HepG2 (cell line): Measurements from ENCODE around the gene CYP4F12. TPM values are rescaled to one million over a fixed set of nuclear protein-coding genes. Genes with fewer than 3 reads are reported as not detected.
A peak's percentile ranks its signal among the peaks of the same experiment; 100 is the strongest.

ENCODE experiments used
- ATF7-NPFF ChIP-seq: sonication (generic); formaldehyde crosslinking; IDR thresholded peaks from 2 replicates; pipeline ENCODE4 v1.8.1; 2023; ENCODE audit warnings: mild to moderate bottlenecking, low read depth, missing genetic modification reagents, moderate library complexity
- GABPA ChIP-seq, 2 experiments: IDR thresholded peaks; 2 replicates each; pipeline ENCODE4 v1.6.1; 2011 to 2016; ENCODE audit warnings: low read depth in 2 of 2, low read length in 1 of 2, missing biosample characterization in 1 of 2, missing genetic modification characterization in 1 of 2
- MAZ ChIP-seq, 2 experiments: sonication (generic) in 1 of 2; formaldehyde crosslinking in 1 of 2; IDR thresholded peaks; 2 replicates each; pipeline versions ENCODE4 v1.5.0 to v1.6.1; 2012 to 2020; ENCODE audit warnings: low read depth in 2 of 2, mild to moderate bottlenecking in 2 of 2, borderline replicate concordance in 1 of 2, improper control_type of control experiment in 1 of 2, low read length in 1 of 2, missing genetic modification reagents in 1 of 2, moderate library complexity in 1 of 2
- MLXIP ChIP-seq: sonication (generic); formaldehyde crosslinking; IDR thresholded peaks from 2 replicates; pipeline ENCODE4 v1.9.0; 2021; ENCODE audit warnings: missing genetic modification reagents, borderline replicate concordance
- PAWR ChIP-seq: sonication (generic); formaldehyde crosslinking; IDR thresholded peaks from 2 replicates; pipeline ENCODE4 v1.4.0; 2020; ENCODE audit warnings: missing genetic modification reagents, mild to moderate bottlenecking, borderline replicate concordance
- RFXANK ChIP-seq: IDR thresholded peaks from 2 replicates; pipeline ENCODE4 v1.6.1; 2016
- SETDB1 ChIP-seq: sonication (generic); formaldehyde crosslinking; IDR thresholded peaks from 2 replicates; pipeline ENCODE4 v1.5.1; 2020; ENCODE audit warnings: missing genetic modification reagents, mild to moderate bottlenecking, borderline replicate concordance
- TCF7L2 ChIP-seq: IDR thresholded peaks from 2 replicates; pipeline ENCODE4 v1.6.1; 2011; ENCODE audit warnings: mild to moderate bottlenecking, low read depth, low read length, moderate library complexity
- ZFP91 ChIP-seq: sonication (generic); formaldehyde crosslinking; IDR thresholded peaks from 2 replicates; pipeline ENCODE4 v1.9.0; 2022; ENCODE audit warnings: missing genetic modification reagents, mild to moderate bottlenecking, borderline replicate concordance
- ZNF292 ChIP-seq: sonication (generic); formaldehyde crosslinking; IDR thresholded peaks from 2 replicates; pipeline ENCODE4 v1.8.1; 2022; ENCODE audit warnings: mild to moderate bottlenecking, low read depth, missing genetic modification reagents, borderline replicate concordance
- ZNF3 ChIP-seq: IDR thresholded peaks from 2 replicates; pipeline ENCODE4 v1.7.0; 2017; ENCODE audit warnings: inconsistent platforms
- ZNF713 ChIP-seq: sonication (generic); formaldehyde crosslinking; IDR thresholded peaks from 2 replicates; pipeline ENCODE4 v1.4.0; 2020; ENCODE audit warnings: mild to moderate bottlenecking, missing genetic modification reagents
- ZNF83 ChIP-seq: sonication (generic); formaldehyde crosslinking; IDR thresholded peaks from 2 replicates; pipeline ENCODE4 v1.4.0; 2020; ENCODE audit warnings: missing genetic modification reagents, mild to moderate bottlenecking, borderline replicate concordance
- polyA plus RNA-seq, 8 experiments: library from polyadenylated mRNA; depleted of rRNA in 3 of 8; stranded (reverse) in 7 of 8; unstranded in 1 of 8; fragments of >200 nt; fragmentation: Illumina TruSeq in 4 of 8; extraction: Trizol in 4 of 8; gene quantifications; 2 replicates each; pipeline versions ENCODE4 v1.2.1 to v1.2.3, GENCODE V29; 2011 to 2016; ENCODE audit warnings: low read depth in 4 of 8, missing spikeins in 1 of 8, mixed read lengths in 1 of 8; ENCODE audit not compliant: insufficient read depth in 1 of 8
- total RNA-seq, 5 experiments: library from RNA; depleted of rRNA; stranded (reverse); fragments of >200 nt; fragmentation: Illumina TruSeq; extraction: Trizol; gene quantifications; 2 replicates each; pipeline ENCODE4 v1.2.3, GENCODE V29; 2016; ENCODE audit warnings: low read depth in 1 of 5
- TF ChIP-seq, protein P1 (sequence below): sonication (generic); formaldehyde crosslinking; conservative IDR thresholded peaks from 2 replicates; pipeline ENCODE4 v1.4.0; 2020; ENCODE audit warnings: missing genetic modification reagents
- TF ChIP-seq, protein P2 (sequence below): sonication (generic); formaldehyde crosslinking; IDR thresholded peaks from 2 replicates; pipeline ENCODE4 v1.8.1; 2023; ENCODE audit warnings: missing genetic modification reagents, mild to moderate bottlenecking, borderline replicate concordance

The CYP4F12 gene
- total and polyA plus RNA-seq, 2 of the 13 experiments (the other 11 are each of a cell fraction or from before 2014, with no cell fraction given): 29.9 to 30.8 TPM

GRCh38 chr19:15672580-15673175 is at the start of gene CYP4F12 (continued):
- TF ChIP-seq MLXIP (CRISPR knock-in tag) (no peak), RFXANK (CRISPR knock-in tag) (no peak), PAWR (CRISPR knock-in tag) (no peak), TCF7L2 (no peak), ATF7-NPFF (CRISPR knock-in tag) (no peak), ZFP91 (CRISPR knock-in tag) (peak; percentile 55; the same call in 1 of the 2 replicates), GABPA (IDR thresholded peaks at IDR 0.05; ENCODE audit: low read depth, low read length) (no peak), GABPA (CRISPR knock-in tag; IDR thresholded peaks at IDR 0.05; ENCODE audit: low read depth) (no peak), MAZ (IDR thresholded peaks at IDR 0.05; ENCODE audit: borderline replicate concordance, low read depth, low read length) (no peak), MAZ (CRISPR knock-in tag; IDR thresholded peaks at IDR 0.05; ENCODE audit: low read depth) (peak; percentile 44; the same call in 1 of the 2 replicates), ZNF292 (CRISPR knock-in tag) (no peak), SETDB1 (CRISPR knock-in tag) (no peak), ZNF3 (CRISPR knock-in tag) (no peak), ZNF713 (CRISPR knock-in tag) (no peak), ZNF83 (CRISPR knock-in tag) (no peak)
- TF ChIP-seq, protein P1, sequence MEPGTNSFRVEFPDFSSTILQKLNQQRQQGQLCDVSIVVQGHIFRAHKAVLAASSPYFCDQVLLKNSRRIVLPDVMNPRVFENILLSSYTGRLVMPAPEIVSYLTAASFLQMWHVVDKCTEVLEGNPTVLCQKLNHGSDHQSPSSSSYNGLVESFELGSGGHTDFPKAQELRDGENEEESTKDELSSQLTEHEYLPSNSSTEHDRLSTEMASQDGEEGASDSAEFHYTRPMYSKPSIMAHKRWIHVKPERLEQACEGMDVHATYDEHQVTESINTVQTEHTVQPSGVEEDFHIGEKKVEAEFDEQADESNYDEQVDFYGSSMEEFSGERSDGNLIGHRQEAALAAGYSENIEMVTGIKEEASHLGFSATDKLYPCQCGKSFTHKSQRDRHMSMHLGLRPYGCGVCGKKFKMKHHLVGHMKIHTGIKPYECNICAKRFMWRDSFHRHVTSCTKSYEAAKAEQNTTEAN (CRISPR knock-in tag): no peak
- TF ChIP-seq, protein P2, sequence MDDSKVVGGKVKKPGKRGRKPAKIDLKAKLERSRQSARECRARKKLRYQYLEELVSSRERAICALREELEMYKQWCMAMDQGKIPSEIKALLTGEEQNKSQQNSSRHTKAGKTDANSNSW (CRISPR knock-in tag): no peak
- TF ChIP-seq, all 625 proteins: peak for 62
